Stimulated activated CD4-positive, alpha-beta T cell treated with anti-CD3 and anti-CD28 coated beads, Interleukin-2, amount 100 ng/mL, for 48 hours (primary cell): ENCODE data around the gene MS4A5.

Experiments
- DNase-seq, 2 donors: peaks; one replicate each; pipeline ENCODE4 v3.0.0-alpha.2; 2020

The MS4A5 gene

GRCh38 chr11:60485987-60486386 is 56.6 kb downstream of the MS4A5 start:
- DNase-seq, result peak in 1 of 2 donors; percentile 4

DNA sequence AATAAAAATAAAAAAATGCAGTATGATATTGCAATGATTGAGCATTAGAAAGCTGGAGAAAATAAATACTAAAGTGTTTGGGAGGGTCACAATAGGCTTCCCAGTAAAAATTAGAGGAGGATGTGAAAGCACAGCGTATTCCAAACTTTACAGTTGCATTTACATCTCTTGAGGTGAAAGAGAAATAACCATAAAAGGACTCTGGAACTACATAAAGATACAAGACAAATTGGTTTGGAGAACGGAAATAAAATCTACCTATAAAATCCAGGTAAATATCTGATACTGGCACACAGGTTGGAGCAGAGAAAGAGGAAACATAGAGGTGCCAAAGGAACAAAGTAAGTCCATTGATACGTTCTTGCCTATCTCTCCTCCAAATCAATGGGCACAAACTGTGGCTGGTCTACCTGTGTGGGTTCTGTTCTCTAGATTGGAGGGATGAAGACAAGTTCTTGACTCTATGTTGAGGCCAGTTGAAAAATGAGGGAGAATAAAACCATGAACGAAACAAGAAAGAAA is 63.2 kb downstream of the MS4A5 start, which contains the start of gene MS4A12:
Gene MS4A12 (plus strand): TSS at position 291 of the 522 bp plus-strand sequence. CDS start 4,541 bp downstream, outside the sequence.
- DNase-seq, result no peak

DNA sequence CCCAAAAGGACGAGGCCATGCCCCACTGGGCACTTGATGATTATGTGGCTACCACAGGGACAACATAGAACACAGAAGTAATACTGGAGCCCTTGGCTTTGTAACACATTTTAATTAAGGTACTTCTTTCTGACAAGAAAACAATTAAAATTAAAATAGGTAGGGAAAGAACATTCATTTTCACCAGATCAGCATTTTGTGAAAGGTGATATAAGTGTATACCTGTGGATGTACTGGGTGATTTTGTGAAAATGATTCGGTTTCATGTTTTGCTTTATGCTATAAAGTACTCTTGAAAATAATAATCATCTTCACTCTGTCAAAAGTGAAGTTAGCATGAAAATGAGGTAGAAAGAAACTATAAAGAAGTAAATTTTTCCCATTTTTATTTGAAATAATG is 64.1 kb downstream of the MS4A5 start:
- DNase-seq, result no peak
